ENCODE measurements around the gene NNMT.

The NNMT gene

DNA sequence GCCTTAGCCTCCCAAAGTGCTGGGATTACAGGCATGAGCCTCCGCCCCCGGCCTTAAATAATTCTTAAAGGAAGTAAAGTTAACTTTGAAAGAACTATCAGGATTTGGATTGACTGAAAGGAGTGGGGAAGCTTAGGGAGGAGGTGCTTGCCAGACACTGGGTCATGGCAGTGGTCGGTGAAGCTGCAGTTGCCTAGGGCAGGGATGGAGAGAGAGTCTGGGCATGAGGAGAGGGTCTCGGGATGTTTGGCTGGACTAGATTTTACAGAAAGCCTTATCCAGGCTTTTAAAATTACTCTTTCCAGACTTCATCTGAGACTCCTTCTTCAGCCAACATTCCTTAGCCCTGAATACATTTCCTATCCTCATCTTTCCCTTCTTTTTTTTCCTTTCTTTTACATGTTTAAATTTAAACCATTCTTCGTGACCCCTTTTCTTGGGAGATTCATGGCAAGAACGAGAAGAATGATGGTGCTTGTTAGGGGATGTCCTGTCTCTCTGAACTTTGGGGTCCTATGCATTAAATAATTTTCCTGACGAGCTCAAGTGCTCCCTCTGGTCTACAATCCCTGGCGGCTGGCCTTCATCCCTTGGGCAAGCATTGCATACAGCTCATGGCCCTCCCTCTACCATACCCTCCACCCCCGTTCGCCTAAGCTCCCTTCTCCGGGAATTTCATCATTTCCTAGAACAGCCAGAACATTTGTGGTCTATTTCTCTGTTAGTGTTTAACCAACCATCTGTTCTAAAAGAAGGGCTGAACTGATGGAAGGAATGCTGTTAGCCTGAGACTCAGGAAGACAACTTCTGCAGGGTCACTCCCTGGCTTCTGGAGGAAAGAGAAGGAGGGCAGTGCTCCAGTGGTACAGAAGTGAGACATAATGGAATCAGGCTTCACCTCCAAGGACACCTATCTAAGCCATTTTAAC, at the start of gene NNMT:
NNMT (plus strand) TSS at position 724 of the 929 bp plus-strand sequence; CDS start at position 882, 158 bp downstream.
- no peak for DNase-seq (ENCODE audit: low read depth)

GRCh38 chr11:114247070-114247789, 49.0 kb upstream of the NNMT start:
- DNase-seq (ENCODE audit: low read depth): no peak

GRCh38 chr11:114250180-114250579, 46.0 kb upstream of the NNMT start:
- DNase-seq (ENCODE audit: low read depth): no peak

DNA sequence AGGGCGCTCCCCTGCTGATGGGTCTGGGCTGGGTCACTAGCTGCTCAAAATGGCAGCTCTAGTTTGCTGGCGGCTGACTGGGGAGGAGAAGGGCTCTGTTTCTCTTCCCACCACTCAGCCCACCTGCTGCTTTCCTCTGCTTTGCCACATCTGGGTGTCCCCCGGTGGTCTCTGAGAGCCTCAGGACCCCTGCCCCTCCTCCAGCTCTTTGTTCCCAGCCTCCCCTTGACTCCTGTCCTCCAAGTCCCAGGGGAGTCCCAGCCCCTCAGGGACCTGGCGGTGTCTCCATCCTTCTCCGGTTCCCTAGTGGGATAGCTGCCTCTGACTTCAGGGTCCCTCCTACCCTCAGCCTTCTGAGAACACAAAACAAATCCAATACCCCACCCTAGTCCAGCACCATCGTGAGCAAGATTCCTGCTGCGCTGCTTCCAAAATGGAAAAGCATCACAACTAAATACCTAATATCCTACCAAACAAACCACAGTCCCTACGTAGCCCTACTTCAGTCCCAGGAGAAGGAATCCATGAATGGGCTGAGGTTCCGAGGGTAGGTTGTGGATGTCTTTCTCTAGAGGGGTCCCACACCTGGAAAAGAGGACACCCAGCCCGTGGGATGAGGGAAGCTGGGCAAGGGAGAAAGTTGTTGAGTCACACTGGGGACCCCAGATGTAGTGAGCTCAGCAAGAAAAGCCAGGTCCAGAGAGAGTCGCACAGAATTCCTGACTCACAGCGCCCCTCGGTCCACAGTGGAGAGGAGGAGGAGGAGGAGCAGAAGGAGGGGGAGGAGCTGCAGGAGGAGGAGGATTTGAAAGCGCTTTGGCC, 45.0 kb upstream of the NNMT start:
- no peak for DNase-seq (ENCODE audit: low read depth)

DNA sequence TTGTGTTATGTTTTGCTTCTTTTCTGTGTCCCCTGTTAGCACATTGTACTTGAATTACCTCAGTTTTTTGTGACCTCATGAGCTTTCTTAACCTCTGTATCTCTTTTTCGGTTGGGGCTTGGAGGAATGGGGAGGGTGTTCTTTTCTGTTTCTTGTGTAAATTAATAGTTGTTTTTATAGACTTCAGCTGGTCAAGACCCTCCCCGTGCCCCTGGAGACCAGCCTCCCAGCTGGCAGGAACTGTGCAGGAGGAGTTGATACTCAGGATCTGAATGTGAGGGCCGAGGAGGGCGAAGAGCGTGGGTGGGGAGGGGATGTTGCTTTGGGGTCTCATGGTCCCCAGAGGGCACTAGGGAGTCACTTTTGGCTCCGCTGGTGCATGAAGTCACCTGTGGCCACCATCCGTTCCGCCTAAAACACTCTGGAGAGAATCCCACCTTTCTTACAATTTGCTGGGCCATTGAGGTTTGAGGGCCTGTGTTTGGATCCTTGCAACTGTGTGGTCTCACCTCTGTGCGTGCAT, 44.3 kb upstream of the NNMT start:
- no peak for DNase-seq (ENCODE audit: low read depth)

GRCh38 chr11:114252767-114253166, 43.4 kb upstream of the NNMT start:
- no peak for DNase-seq (ENCODE audit: low read depth)

GRCh38 chr11:114253771-114254170, 42.4 kb upstream of the NNMT start:
- DNase-seq (ENCODE audit: low read depth): no peak

DNA sequence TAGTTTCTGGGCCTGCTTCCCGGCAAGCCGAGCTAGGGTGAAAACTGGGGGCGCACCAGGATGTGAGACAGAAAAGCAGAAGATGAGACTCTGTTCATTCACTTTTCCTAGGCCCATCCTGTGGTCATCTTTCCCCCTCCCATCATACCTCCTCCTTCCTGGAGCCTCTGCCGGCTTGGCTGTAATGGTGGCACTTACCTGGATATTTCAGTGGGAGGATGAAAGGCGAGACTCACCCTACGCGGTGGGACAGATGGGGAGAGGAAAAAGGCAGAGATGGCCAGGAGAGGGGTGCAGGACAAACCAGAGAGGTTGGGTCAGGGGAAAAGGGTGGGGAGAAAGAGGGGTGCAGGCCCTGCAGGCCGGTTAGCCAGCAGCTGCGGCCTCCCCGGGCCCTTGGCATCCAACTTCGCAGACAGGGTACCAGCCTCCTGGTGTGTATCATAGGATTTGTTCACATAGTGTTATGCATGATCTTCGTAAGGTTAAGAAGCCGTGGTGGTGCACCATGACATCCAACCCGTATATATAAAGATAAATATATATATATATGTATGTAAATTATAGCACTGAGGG, 41.5 kb upstream of the NNMT start:
- DNase-seq (ENCODE audit: low read depth): no peak

DNA sequence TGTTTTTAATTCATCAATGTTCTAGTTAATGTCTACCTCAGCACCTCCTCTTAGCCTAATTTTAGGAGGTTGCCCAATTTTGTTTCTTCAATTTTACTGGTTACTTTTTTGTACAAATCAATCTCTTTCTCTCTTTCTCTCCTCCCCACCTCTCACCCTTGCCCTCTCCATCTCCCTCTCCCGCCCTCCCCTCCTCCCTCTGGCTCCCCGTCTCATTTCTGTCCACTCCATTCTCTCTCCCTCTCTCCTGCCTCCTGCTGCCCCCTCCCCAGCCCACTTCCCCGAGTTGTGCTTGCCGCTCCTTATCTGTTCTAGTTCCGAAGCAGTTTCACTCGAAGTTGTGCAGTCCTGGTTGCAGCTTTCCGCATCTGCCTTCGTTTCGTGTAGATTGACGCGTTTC, 40.9 kb upstream of the NNMT start:
- no peak for DNase-seq (ENCODE audit: low read depth)

GRCh38 chr11:114256176-114256966, 39.8 kb upstream of the NNMT start:
- DNase-seq (ENCODE audit: low read depth): no peak

DNA sequence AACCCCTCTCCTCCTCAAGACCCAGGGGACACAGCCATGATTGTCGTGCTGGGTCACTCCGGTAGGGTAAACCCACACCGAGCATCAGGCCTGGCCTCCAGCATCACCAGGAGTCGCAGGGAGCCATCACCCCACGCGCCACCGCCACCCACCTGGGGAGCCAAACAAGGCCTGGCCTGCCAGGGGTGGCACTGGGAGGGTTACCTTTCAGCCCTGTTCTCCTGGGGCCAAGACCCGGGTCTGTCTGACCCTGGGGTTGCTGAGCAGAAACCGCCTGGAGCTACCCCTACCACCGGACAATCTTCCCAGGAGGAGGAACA, 39.3 kb upstream of the NNMT start:
- no peak for DNase-seq (ENCODE audit: low read depth)

GRCh38 chr11:114257621-114258558, 38.3 kb upstream of the NNMT start:
- no peak for DNase-seq (ENCODE audit: low read depth)

GRCh38 chr11:114258696-114259095, 37.5 kb upstream of the NNMT start:
- DNase-seq (ENCODE audit: low read depth): no peak

GRCh38 chr11:114259124-114259526, 37.1 kb upstream of the NNMT start:
- DNase-seq (ENCODE audit: low read depth): no peak

- DNase-seq (ENCODE audit: low read depth): no peak
These were observed 36.6 kb upstream of the NNMT start for GRCh38 chr11:114259551-114259983.

GRCh38 chr11:114260077-114260476, 36.1 kb upstream of the NNMT start:
- no peak for DNase-seq (ENCODE audit: low read depth)

GRCh38 chr11:114260483-114260882, 35.7 kb upstream of the NNMT start:
- no peak for DNase-seq (ENCODE audit: low read depth)

DNA sequence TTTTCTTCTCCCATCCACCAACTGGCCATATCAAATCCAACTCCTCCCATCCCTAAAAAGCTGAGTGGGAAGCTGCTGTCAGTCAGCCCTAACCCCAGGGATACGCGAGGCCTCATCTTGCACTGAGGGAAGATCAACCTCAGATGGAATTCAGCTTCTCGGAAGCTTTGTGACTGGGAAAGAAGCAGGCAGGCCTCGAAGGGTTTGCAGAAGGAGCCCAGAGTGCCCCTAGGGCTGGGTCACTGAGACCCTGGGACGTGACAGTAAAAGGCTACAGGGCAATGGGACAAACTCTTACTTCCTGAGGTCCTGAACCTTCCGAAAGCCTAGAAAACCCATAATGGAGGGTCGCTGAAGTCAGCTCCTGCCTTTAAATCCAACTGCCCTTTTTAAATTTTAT, 34.4 kb upstream of the NNMT start:
- DNase-seq (ENCODE audit: low read depth): no peak

GRCh38 chr11:114262681-114263512, 33.3 kb upstream of the NNMT start:
- no peak for DNase-seq (ENCODE audit: low read depth)
